GM12874 (cell line): ENCODE results near the gene MALL.

ENCODE experiments used
- TF ChIP-seq, protein P1 (sequence below): IDR thresholded peaks from 2 replicates; pipeline ENCODE4 v1.5.1; 2011; ENCODE audit warnings: low read depth, mild to moderate bottlenecking, control low read depth, low read length, moderate library complexity; ENCODE audit not compliant: insufficient read depth

Gene MALL

DNA sequence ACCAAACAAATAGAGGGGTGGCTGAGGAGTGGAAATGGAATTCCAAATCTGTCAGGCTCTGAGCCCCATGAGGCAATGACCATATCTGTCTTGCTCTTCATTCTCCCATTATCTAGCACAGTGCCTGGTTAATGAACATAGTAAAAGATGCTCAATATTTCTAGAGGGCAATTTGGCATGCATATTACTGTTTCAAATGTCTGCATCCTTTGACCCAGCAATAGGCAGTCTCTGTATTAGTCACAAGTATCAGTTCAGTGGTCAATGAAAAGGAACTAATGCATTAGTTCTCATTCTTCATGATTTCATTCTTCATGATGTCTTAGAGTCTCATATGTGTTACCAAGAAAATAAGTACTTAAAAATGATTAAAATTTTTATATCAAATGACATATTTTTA is 28.4 kb upstream of the MALL start:
- TF ChIP-seq, protein P1, sequence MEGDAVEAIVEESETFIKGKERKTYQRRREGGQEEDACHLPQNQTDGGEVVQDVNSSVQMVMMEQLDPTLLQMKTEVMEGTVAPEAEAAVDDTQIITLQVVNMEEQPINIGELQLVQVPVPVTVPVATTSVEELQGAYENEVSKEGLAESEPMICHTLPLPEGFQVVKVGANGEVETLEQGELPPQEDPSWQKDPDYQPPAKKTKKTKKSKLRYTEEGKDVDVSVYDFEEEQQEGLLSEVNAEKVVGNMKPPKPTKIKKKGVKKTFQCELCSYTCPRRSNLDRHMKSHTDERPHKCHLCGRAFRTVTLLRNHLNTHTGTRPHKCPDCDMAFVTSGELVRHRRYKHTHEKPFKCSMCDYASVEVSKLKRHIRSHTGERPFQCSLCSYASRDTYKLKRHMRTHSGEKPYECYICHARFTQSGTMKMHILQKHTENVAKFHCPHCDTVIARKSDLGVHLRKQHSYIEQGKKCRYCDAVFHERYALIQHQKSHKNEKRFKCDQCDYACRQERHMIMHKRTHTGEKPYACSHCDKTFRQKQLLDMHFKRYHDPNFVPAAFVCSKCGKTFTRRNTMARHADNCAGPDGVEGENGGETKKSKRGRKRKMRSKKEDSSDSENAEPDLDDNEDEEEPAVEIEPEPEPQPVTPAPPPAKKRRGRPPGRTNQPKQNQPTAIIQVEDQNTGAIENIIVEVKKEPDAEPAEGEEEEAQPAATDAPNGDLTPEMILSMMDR: no peak

DNA sequence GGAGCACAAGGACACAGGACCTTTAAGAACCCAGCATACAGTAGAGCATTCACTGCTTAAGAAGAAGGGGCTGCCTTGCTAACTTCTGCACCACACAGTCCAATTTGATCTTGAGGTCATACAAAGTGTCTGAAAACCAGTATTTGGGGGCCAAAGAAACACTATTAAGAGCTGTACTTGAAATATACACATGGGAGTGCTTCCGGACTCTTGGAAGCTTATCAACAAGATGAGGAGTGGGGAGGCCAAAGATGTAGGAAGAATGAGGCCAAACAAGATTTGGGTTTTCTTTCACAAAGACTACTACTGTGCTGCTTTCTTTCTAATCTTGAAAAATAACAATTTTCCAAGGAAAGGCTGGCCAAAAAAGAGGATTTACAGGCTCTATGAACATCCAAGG is 24.8 kb upstream of the MALL start:
- TF ChIP-seq, protein P1: no peak

DNA sequence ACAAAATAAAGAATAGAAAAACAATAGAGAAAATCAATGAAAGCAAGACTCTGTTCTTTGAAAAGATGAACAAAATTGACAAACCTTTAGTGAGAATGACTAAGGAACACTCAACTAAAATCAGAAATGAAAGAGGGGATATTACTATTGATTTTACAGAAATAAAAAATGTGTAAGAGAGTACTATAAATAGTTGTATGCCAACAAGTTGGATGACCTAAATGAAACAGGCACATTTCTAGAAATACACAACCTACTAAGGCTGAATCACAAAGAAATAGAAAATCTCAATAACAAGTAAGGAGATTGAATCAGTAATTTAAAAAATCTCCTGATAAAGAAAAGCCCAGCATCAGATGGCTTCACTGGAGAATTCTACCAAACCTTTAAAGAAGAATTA is 18.4 kb upstream of the MALL start:
- TF ChIP-seq, protein P1: no peak

DNA sequence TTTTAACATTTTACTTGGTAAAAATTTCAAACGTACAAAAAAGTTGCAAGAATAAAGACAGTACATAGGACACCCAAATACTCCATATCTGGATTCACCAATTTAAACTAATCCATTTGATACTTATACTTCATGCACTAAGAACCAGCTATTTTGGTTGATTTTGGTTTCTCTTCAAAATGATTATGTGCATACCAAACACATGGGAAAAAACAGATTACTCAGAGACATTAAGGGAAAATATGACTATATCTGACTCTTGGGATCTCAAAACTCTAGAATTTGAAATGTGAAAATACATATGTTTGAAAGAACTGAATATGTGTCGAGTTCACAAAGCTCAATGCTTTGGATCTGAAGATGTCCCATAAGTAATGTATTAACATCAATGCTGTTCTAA is 15.5 kb upstream of the MALL start:
- TF ChIP-seq, protein P1: no peak

GRCh38 chr2:110130757-110131156 is 15.1 kb upstream of the MALL start:
- TF ChIP-seq, protein P1: no peak

GRCh38 chr2:110126906-110127305 is 11.3 kb upstream of the MALL start:
- TF ChIP-seq, protein P1: no peak

- TF ChIP-seq, protein P1: no peak
These were observed 10.6 kb upstream of the MALL start for GRCh38 chr2:110126086-110126773.
